NCI-H446 treated with DMSO at 0.1 percent for 48 hours (cell line): Measurements from ENCODE around the gene CUL2.
A peak's percentile ranks its signal among the peaks of the same experiment; 100 is the strongest.
"Not testable (repeated sequence)": the region's sequence is repeated elsewhere in the genome, so short reads cannot be mapped to it uniquely, and the experiment has no call there.

ENCODE experiments used
- DNase-seq: peaks from one replicate; lab custom pipeline; 2025; lab: John Stamatoyannopoulos, UW

Gene CUL2

GRCh38 chr10:35079763-35080162 is 10.4 kb downstream of the CUL2 start:
- no peak for DNase-seq

- DNase-seq = no peak
Observed at GRCh38 chr10:35079265-35079664, 10.9 kb downstream of the CUL2 start.

- DNase-seq = no peak
Observed at GRCh38 chr10:35075228-35075627, 14.9 kb downstream of the CUL2 start.

GRCh38 chr10:35074266-35074665 is 15.9 kb downstream of the CUL2 start:
- no peak for DNase-seq

GRCh38 chr10:35070521-35070920 is 19.6 kb downstream of the CUL2 start:
- no peak for DNase-seq

- DNase-seq = no peak
Observed at GRCh38 chr10:35063837-35064454, 26.2 kb downstream of the CUL2 start.

- no peak for DNase-seq
Observed at GRCh38 chr10:35059481-35059880, 30.7 kb downstream of the CUL2 start.

GRCh38 chr10:35058686-35059085 is 31.5 kb downstream of the CUL2 start:
- DNase-seq = no peak

GRCh38 chr10:35058134-35058533 is 32.0 kb downstream of the CUL2 start:
- no peak for DNase-seq

GRCh38 chr10:35056686-35057085 is 33.5 kb downstream of the CUL2 start:
- no peak for DNase-seq

GRCh38 chr10:35056133-35056532 is 34.0 kb downstream of the CUL2 start:
- DNase-seq = no peak

GRCh38 chr10:35050568-35050967 is 39.6 kb downstream of the CUL2 start:
- DNase-seq = no peak

GRCh38 chr10:35046074-35046473 is 44.1 kb downstream of the CUL2 start:
- DNase-seq = no peak

GRCh38 chr10:35045275-35045674 is 44.9 kb downstream of the CUL2 start:
- DNase-seq = not testable (repeated sequence)

GRCh38 chr10:35043796-35044344 is 46.3 kb downstream of the CUL2 start:
- no peak for DNase-seq

- no peak for DNase-seq
Observed at GRCh38 chr10:35042783-35043182, 47.4 kb downstream of the CUL2 start.

GRCh38 chr10:35041502-35041879 is 48.6 kb downstream of the CUL2 start:
- no peak for DNase-seq

- DNase-seq = no peak
Observed at GRCh38 chr10:35040760-35041501, 49.2 kb downstream of the CUL2 start.

GRCh38 chr10:35037104-35037503 is 53.0 kb downstream of the CUL2 start:
- no peak for DNase-seq

GRCh38 chr10:35035606-35036005 is 54.5 kb downstream of the CUL2 start:
- DNase-seq = no peak

- DNase-seq = peak; percentile 9
Observed at GRCh38 chr10:35027567-35027966, 62.6 kb downstream of the CUL2 start.

GRCh38 chr10:35025916-35026315 is 64.2 kb downstream of the CUL2 start:
- DNase-seq = no peak

- no peak for DNase-seq
Observed at GRCh38 chr10:35020481-35020880, 69.7 kb downstream of the CUL2 start.
